CD4-positive, CD25-positive, alpha-beta regulatory T cell (primary cell): ENCODE measurements around the gene POC1A. TPM values are rescaled to one million over a fixed set of nuclear protein-coding genes. Genes with fewer than 3 reads are reported as not detected.
"Not testable (repeated sequence)": the region's sequence is repeated elsewhere in the genome, so short reads cannot be mapped to it uniquely, and the experiment has no call there.

ENCODE experiments used
- ATAC-seq, 2 donors: fragments of 150-1000 bp; cut with Tn5 transposase; one replicate each; pipeline ENCODE4 v1.10.0; 2021; ENCODE audit warnings: low read depth in 2 of 2, moderate number of reproducible peaks in 2 of 2, moderate library complexity in 1 of 2
- DNase-seq, 3 donors: peaks; one replicate each; pipeline versions ENCODE4 v3.0.0 to v3.0.0-alpha.2; 2012 to 2022; ENCODE audit warnings: mixed read lengths in 1 of 3
- H3K27ac ChIP-seq: one replicate; pipeline ENCODE4 v1.7.0; 2013; ENCODE audit warnings: mild to moderate bottlenecking, low read length; ENCODE audit not compliant: insufficient read depth, poor library complexity, severe bottlenecking
- H3K27me3 ChIP-seq: one replicate; pipeline ENCODE4 v1.7.0; 2013; ENCODE audit warnings: low read length; ENCODE audit not compliant: control insufficient read depth, insufficient read depth
- H3K36me3 ChIP-seq: one replicate; pipeline ENCODE4 v1.7.0; 2013; ENCODE audit warnings: mild to moderate bottlenecking, low read length, moderate library complexity; ENCODE audit not compliant: control insufficient read depth, insufficient read depth
- H3K4me1 ChIP-seq: 2 replicates; pipeline ENCODE4 v1.7.0; 2013; ENCODE audit warnings: mild to moderate bottlenecking, low read length; ENCODE audit not compliant: insufficient read depth, control insufficient read depth, poor library complexity, severe bottlenecking
- H3K4me3 ChIP-seq: one replicate; pipeline ENCODE4 v1.7.0; 2013; ENCODE audit warnings: low read depth, mild to moderate bottlenecking, low read length, moderate library complexity
- H3K9me3 ChIP-seq, 2 experiments: 1 replicate in 1 of 2; 2 replicates in 1 of 2; pipeline ENCODE4 v1.7.0; 2013; ENCODE audit warnings: low read length in 2 of 2, mild to moderate bottlenecking in 1 of 2, moderate library complexity in 1 of 2; ENCODE audit not compliant: control insufficient read depth in 2 of 2
- H3K27ac Mint-ChIP-seq, 3 donors: one replicate each; pipeline ENCODE4 v1.8.0; 2020 to 2022; ENCODE audit warnings: mild to moderate bottlenecking in 3 of 3, mixed read lengths in 3 of 3, moderate library complexity in 2 of 3
- H3K27me3 Mint-ChIP-seq: one replicate; pipeline ENCODE4 v1.8.0; 2022; ENCODE audit warnings: mild to moderate bottlenecking, mixed read lengths
- H3K36me3 Mint-ChIP-seq: one replicate; pipeline ENCODE4 v1.8.0; 2020; ENCODE audit warnings: mixed read lengths
- H3K4me1 Mint-ChIP-seq, 4 donors: one replicate each; pipeline ENCODE4 v1.8.0; 2020 to 2022; ENCODE audit warnings: mixed read lengths in 4 of 4, mild to moderate bottlenecking in 1 of 4
- H3K4me3 Mint-ChIP-seq, 4 donors: one replicate each; pipeline ENCODE4 v1.8.0; 2020 to 2022; ENCODE audit warnings: mild to moderate bottlenecking in 4 of 4, mixed read lengths in 4 of 4, moderate library complexity in 3 of 4
- H3K9me3 Mint-ChIP-seq, 7 donors: one replicate each; pipeline ENCODE4 v1.8.0; 2020 to 2022; ENCODE audit warnings: mixed read lengths in 7 of 7, mild to moderate bottlenecking in 3 of 7, moderate library complexity in 2 of 7
- polyA plus RNA-seq, 4 donors: library from polyadenylated mRNA; unstranded; fragments of 300-500 nt; fragmentation: Illumina TruSeq; gene quantifications; one replicate each; pipeline ENCODE4 v1.2.3, GENCODE V29; 2021
- total RNA-seq: library from RNA; stranded (reverse); gene quantifications from one replicate; pipeline ENCODE4 v1.2.3, GENCODE V29; 2022

POC1A gene
- total and polyA plus RNA-seq, 5 donors from 2014 or later, result 1.3 to 3.2 (median 1.7) TPM

- H3K36me3 Mint-ChIP-seq, result peaks cover 8% of the 10 kb centered on the region
- peaks cover 0 to 61% (median 7%) of the 10 kb centered on the region in 4 donors for H3K4me1 Mint-ChIP-seq
- no peaks in the 10 kb centered on the region for H3K9me3 ChIP-seq
- no peak for ATAC-seq
- H3K4me3 Mint-ChIP-seq, result no peak overlapping the region
- peak overlapping the region; percentile 71 to 91 (median 73) for H3K27ac Mint-ChIP-seq
- H3K36me3 ChIP-seq, result peaks cover 31% of the 10 kb centered on the region
- no peaks in the 10 kb centered on the region for H3K9me3 Mint-ChIP-seq
- H3K27me3 ChIP-seq, result no peaks in the 10 kb centered on the region
- H3K4me1 ChIP-seq, result peaks cover 26% of the 10 kb centered on the region
- H3K4me3 ChIP-seq, result no peak overlapping the region
- no peak for DNase-seq
- no peak overlapping the region for H3K27ac ChIP-seq
- H3K27me3 Mint-ChIP-seq, result no peaks in the 10 kb centered on the region
Observed at GRCh38 chr3:52046186-52046901, 107.9 kb downstream of the POC1A start.

- ATAC-seq (no peak), DNase-seq (no peak)
- Mint-ChIP-seq H3K4me3 (peak overlapping the region in 1 of 4 donors; percentile 35), H3K9me3 (no peaks in the 10 kb centered on the region), H3K27me3 (no peaks in the 10 kb centered on the region), H3K4me1 (peaks cover 0 to 56% (median 7%) of the 10 kb centered on the region in 4 donors), H3K36me3 (peaks cover 6% of the 10 kb centered on the region), H3K27ac (peak overlapping the region; percentile 85 to 91 (median 89))
- H3K36me3 ChIP-seq, result peaks cover 19% of the 10 kb centered on the region
- peaks cover 16% of the 10 kb centered on the region for H3K4me1 ChIP-seq
- H3K9me3 ChIP-seq, result no peaks in the 10 kb centered on the region
- no peak overlapping the region for H3K4me3 ChIP-seq
- H3K27me3 ChIP-seq, result no peaks in the 10 kb centered on the region
- no peak overlapping the region for H3K27ac ChIP-seq
Observed at GRCh38 chr3:52044869-52045619, 109.2 kb downstream of the POC1A start.

- peaks cover 4% of the 10 kb centered on the region for H3K4me1 ChIP-seq
- no peak overlapping the region for H3K4me3 ChIP-seq
- H3K9me3 ChIP-seq, result no peaks in the 10 kb centered on the region
- no peaks in the 10 kb centered on the region for H3K27me3 ChIP-seq
- peak overlapping the region in 2 of 3 donors; percentile 20 to 65 for H3K27ac Mint-ChIP-seq
- H3K9me3 Mint-ChIP-seq, result no peaks in the 10 kb centered on the region
- DNase-seq, result no peak
- no peak overlapping the region for H3K27ac ChIP-seq
- H3K36me3 ChIP-seq, result peaks cover 6% of the 10 kb centered on the region
- no peaks in the 10 kb centered on the region for H3K36me3 Mint-ChIP-seq
- H3K27me3 Mint-ChIP-seq, result no peaks in the 10 kb centered on the region
- H3K4me1 Mint-ChIP-seq, result peaks cover 0 to 46% (median 5%) of the 10 kb centered on the region in 4 donors
- no peak for ATAC-seq
- H3K4me3 Mint-ChIP-seq, result no peak overlapping the region
Observed at GRCh38 chr3:52043750-52044149, 110.5 kb downstream of the POC1A start.

- Mint-ChIP-seq H3K27ac (peak overlapping the region in 1 of 3 donors; percentile 20), H3K4me1 (peaks cover 0 to 39% (median 3%) of the 10 kb centered on the region in 4 donors)
- H3K27me3 Mint-ChIP-seq, H3K4me3 Mint-ChIP-seq, H3K27me3 ChIP-seq, H3K27ac ChIP-seq, H3K9me3 ChIP-seq, ATAC-seq, H3K36me3 ChIP-seq, H3K36me3 Mint-ChIP-seq, H3K9me3 Mint-ChIP-seq, H3K4me3 ChIP-seq, H3K4me1 ChIP-seq, DNase-seq: not testable (repeated sequence)
Observed at GRCh38 chr3:52043039-52043438, 111.2 kb downstream of the POC1A start.

- ATAC-seq (no peak), DNase-seq (no peak)
- Histone ChIP-seq H3K9me3 (no peaks in the 10 kb centered on the region), H3K36me3 (no peaks in the 10 kb centered on the region), H3K4me1 (no peaks in the 10 kb centered on the region), H3K4me3 (no peak overlapping the region), H3K27me3 (no peaks in the 10 kb centered on the region), H3K27ac (no peak overlapping the region)
- no peak overlapping the region for H3K4me3 Mint-ChIP-seq
- H3K27me3 Mint-ChIP-seq, result no peaks in the 10 kb centered on the region
- H3K27ac Mint-ChIP-seq, result peak overlapping the region in 1 of 3 donors; percentile 7
- H3K36me3 Mint-ChIP-seq, result no peaks in the 10 kb centered on the region
- H3K9me3 Mint-ChIP-seq, result no peaks in the 10 kb centered on the region
- peaks cover 0 to 30% (median under 1%) of the 10 kb centered on the region in 4 donors for H3K4me1 Mint-ChIP-seq
Observed at GRCh38 chr3:52041118-52041731, 113.0 kb downstream of the POC1A start.

- no peak for DNase-seq
- Histone ChIP-seq H3K27me3 (no peaks in the 10 kb centered on the region), H3K36me3 (no peaks in the 10 kb centered on the region), H3K4me3 (no peak overlapping the region), H3K27ac (no peak overlapping the region), H3K9me3 (no peaks in the 10 kb centered on the region), H3K4me1 (no peaks in the 10 kb centered on the region)
- no peak for ATAC-seq
- peaks cover 0 to 30% (median under 1%) of the 10 kb centered on the region in 4 donors for H3K4me1 Mint-ChIP-seq
- H3K36me3 Mint-ChIP-seq, result no peaks in the 10 kb centered on the region
- no peaks in the 10 kb centered on the region for H3K9me3 Mint-ChIP-seq
- H3K4me3 Mint-ChIP-seq, result no peak overlapping the region
- H3K27ac Mint-ChIP-seq, result peak overlapping the region in 1 of 3 donors; percentile 7
- no peaks in the 10 kb centered on the region for H3K27me3 Mint-ChIP-seq
Observed at GRCh38 chr3:52040600-52040999, 113.6 kb downstream of the POC1A start.

- Histone ChIP-seq H3K9me3 (no peaks in the 10 kb centered on the region), H3K4me3 (no peak overlapping the region), H3K36me3 (no peaks in the 10 kb centered on the region), H3K27me3 (no peaks in the 10 kb centered on the region), H3K4me1 (no peaks in the 10 kb centered on the region), H3K27ac (no peak overlapping the region)
- Mint-ChIP-seq H3K9me3 (no peaks in the 10 kb centered on the region), H3K4me1 (peaks cover 0 to 24% (median under 1%) of the 10 kb centered on the region in 4 donors), H3K36me3 (no peaks in the 10 kb centered on the region), H3K4me3 (no peak overlapping the region), H3K27me3 (no peaks in the 10 kb centered on the region), H3K27ac (no peak overlapping the region)
- ATAC-seq (no peak), DNase-seq (no peak)
Observed at GRCh38 chr3:52039846-52040245, 114.4 kb downstream of the POC1A start.
